HEK293 (cell line): ENCODE measurements around the gene ITGA3.

ENCODE experiments used
- CTCF ChIP-seq: fragments of 450-650 bp; formaldehyde crosslinking; IDR thresholded peaks from 2 replicates; pipeline ENCODE4 v1.5.1; 2016; ENCODE audit warnings: missing biosample characterization, missing genetic modification characterization
- GLI2 ChIP-seq: fragments of 450-650 bp; formaldehyde crosslinking; IDR thresholded peaks from 2 replicates; pipeline ENCODE4; 2017; ENCODE audit warnings: missing biosample characterization, missing genetic modification characterization, low read depth, borderline replicate concordance
- KLF16 ChIP-seq: fragments of 450-650 bp; formaldehyde crosslinking; IDR thresholded peaks from 2 replicates; pipeline ENCODE4 v1.5.1; 2017; ENCODE audit warnings: missing biosample characterization, missing genetic modification characterization
- KLF7 ChIP-seq: fragments of 450-650 bp; formaldehyde crosslinking; IDR thresholded peaks from 2 replicates; pipeline ENCODE4 v1.5.1; 2016; ENCODE audit warnings: missing biosample characterization, missing genetic modification characterization, borderline replicate concordance
- MEIS1 ChIP-seq: sonication (generic); formaldehyde crosslinking; IDR thresholded peaks from 2 replicates; pipeline ENCODE4 v1.8.1; 2022; ENCODE audit warnings: missing genetic modification reagents, mild to moderate bottlenecking, borderline replicate concordance
- TF ChIP-seq, protein P1 (sequence below): fragments of 450-650 bp; formaldehyde crosslinking; IDR thresholded peaks from 2 replicates; pipeline ENCODE4 v1.5.1; 2016; ENCODE audit warnings: missing biosample characterization, missing genetic modification characterization

GRCh38 chr17:50070908-50071680 is 15.2 kb downstream of the ITGA3 start:
- no peak for TF ChIP-seq MEIS1 (CRISPR knock-in tag)
- no peak for TF ChIP-seq CTCF
- no peak for TF ChIP-seq KLF7 (tag by site-specific recombination)
- no peak for TF ChIP-seq GLI2 (tag by site-specific recombination)
- TF ChIP-seq KLF16 (tag by site-specific recombination), result no peak
- TF ChIP-seq, protein P1, sequence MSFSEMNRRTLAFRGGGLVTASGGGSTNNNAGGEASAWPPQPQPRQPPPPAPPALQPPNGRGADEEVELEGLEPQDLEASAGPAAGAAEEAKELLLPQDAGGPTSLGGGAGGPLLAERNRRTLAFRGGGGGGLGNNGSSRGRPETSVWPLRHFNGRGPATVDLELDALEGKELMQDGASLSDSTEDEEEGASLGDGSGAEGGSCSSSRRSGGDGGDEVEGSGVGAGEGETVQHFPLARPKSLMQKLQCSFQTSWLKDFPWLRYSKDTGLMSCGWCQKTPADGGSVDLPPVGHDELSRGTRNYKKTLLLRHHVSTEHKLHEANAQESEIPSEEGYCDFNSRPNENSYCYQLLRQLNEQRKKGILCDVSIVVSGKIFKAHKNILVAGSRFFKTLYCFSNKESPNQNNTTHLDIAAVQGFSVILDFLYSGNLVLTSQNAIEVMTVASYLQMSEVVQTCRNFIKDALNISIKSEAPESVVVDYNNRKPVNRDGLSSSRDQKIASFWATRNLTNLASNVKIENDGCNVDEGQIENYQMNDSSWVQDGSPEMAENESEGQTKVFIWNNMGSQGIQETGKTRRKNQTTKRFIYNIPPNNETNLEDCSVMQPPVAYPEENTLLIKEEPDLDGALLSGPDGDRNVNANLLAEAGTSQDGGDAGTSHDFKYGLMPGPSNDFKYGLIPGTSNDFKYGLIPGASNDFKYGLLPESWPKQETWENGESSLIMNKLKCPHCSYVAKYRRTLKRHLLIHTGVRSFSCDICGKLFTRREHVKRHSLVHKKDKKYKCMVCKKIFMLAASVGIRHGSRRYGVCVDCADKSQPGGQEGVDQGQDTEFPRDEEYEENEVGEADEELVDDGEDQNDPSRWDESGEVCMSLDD, result no peak
